HG02870 (cell line): Measurements from ENCODE around the gene LGMN.
"Not testable (repeated sequence)": the region's sequence is repeated elsewhere in the genome, so short reads cannot be mapped to it uniquely, and the experiment has no call there.

Experiments used
- ATAC-seq: cut with Tn5 transposase; IDR thresholded peaks from one replicate; pipeline ENCODE4 v1.9.1; 2021; ENCODE audit warnings: mild to moderate bottlenecking, moderate library complexity; ENCODE audit not compliant: unreplicated experiment

LGMN gene

GRCh38 chr14:92763666-92764631 lies 15.5 kb upstream of the LGMN start:
- not testable (repeated sequence) for ATAC-seq

DNA sequence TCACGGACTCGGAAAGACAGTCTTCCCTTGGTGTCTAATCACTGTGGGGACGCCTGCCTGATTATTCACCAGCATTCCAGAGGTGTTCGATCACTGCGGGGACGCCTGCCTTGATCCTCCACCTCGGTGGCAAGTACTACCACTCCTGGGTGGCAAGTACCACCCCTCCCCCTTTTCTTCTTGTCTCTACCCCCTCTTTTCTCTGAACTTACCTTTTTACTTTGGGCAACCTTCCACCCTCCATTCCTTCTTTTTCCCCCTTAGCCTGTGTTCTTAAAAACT lies 12.0 kb upstream of the LGMN start:
- no peak for ATAC-seq

DNA sequence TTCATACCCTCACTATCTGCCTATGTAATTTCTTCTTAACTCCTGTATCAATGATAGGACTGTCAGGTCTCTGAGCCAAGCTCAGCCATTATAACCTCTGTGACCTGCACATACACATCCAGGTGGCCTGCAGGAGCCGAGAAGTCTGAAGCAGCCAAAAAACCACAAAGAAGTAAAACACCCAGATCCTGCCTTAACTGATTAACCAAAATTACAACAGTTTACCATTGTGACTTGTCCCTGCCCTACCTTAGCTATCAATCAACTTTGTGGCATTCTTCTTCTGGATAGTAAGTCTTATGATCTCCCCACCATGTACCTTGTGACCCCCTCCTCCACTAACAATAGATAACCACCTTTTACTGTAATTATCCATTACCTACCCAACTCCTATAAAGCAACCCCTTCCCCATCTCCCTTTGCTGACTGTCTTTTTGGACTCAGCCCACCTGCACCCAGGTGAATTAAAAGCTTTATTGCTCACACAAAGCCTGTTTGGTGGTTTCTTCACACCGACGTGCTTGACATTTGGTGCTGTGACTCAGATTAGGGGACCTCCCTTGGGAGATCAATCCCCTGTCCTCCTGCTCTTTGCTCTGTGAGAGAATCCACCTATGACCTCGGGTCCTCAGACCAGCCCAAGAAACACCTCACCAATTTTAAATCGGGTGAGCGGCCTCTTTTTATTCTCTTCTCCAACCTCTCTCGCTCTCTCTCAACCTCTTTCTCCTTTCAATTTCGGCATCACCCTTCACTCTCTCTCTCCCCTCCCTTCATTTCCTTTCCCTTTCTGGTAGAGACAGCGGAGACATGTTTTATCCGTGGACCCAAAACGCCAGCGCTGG lies 11.5 kb upstream of the LGMN start:
- no peak for ATAC-seq

DNA sequence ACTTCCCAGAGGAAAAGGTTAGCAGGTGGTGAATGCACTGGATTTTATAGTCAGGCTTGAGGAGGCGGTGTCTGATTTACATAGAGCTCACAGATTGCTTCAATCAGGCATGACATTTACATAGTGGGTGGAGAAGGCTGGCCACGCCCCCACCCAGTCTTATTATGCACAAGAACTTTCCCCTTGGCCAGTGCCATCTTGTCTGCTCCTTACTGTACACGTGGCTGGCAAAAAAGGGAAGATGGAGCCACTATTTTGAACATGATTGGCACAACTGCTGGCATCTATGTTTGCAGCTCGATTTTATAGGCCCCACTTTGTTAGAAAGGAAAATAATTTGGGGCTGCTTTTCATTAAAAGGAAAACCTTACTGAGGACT lies 10.9 kb upstream of the LGMN start:
- ATAC-seq: no peak

DNA sequence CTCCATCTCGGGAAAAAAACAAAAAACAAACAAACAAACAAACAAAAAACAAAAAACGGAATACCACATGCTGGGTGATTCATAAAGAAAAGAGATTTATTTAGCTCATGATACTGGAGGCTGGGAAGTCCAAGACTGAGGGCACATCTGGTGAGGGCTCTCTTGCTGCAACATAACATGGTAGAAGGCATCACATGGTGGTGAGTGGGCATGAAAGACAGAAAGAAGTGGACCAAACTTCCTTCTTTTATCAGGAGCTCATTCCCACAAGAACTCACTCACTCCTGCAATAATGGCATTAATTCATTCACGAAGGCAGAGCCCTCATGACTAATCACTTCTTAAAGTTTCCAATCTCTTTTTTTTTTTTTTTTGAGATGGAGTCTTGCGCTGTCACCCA lies 8.0 kb upstream of the LGMN start:
- no peak for ATAC-seq

GRCh38 chr14:92755495-92755894 lies 7.1 kb upstream of the LGMN start:
- ATAC-seq: no peak

DNA sequence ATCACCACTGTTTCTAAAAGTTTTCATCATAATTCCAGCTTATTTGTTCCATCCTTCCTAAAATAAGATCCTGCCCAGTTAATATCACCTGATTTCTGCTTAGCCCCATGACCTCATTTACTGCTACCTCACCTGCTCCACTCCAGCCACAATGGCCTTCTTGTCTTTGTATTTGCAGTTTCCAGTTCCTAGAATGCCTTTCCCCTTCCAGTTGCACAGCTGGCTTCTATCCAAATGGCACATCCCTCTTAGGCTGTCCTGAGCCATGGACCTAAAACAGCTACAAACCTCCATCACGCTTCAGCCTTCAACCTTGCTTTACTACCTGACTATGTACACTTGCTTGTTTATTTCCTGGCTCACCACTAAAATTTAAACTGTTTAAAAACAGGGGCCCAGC lies 6.5 kb upstream of the LGMN start:
- no peak for ATAC-seq

DNA sequence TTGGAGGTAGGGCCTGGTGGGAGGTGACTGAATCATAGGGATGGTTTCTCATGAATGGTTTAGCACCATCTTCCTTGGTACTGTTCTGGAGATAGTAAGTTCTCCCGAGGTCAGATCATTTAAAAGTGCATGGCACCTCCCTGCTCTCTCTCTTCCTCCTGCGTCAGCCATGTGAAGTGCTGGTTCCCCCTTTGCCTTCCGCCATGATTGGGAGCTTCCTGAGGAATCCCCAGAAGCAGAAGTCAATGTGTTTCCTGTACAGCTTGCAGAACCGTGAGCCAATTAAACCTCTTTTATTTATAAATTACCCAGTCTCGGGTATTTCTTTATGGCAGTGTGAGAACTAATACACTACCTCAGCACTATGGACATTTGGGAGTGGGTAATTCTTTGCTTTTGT lies 4.8 kb upstream of the LGMN start:
- ATAC-seq: no peak

DNA sequence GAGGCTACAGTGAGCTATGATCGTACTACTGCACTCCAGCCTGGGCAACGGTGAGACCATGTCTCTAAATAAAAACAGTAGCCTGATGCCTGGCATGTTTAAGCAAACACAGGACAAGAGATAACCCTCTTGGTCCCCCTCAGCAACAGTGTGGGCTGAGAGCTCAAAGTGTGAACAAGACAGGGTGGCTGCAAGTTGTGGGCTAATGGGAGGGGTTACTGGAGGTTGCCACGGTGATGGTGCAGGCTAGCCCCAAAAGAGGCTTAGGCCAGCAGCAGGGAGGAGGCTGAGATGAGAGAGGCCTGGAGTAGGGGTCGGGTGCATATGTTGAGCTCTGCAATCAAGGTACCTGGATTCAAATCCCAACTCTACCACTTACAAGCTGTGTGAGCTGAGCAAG lies 3.4 kb upstream of the LGMN start:
- ATAC-seq: no peak

GRCh38 chr14:92750994-92751400 lies 2.6 kb upstream of the LGMN start:
- ATAC-seq: peak; percentile 31

DNA sequence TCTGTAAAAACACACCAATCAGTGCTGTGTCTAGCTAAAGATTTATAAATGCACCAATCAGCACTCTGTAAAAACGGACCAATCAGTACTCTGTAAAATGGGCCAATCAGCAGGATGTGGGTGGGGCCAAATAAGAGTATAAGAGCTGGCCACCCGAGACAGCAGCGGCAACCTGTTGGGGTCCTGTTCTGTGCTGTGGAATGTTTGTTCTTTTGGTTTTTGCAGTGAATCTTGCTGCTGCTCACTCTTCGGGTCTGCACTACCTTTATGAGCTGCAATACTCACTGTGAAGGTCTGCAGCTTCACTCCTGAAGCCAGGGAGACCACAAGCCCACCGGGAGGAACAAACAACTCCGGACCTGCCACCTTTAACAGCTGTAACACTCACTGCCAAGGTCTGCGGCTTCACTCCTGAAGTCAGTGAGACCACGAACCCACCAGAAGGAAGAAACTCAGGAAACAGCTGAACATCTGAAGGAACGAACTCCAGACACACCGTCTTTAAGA lies 1.8 kb upstream of the LGMN start:
- not testable (repeated sequence) for ATAC-seq

DNA sequence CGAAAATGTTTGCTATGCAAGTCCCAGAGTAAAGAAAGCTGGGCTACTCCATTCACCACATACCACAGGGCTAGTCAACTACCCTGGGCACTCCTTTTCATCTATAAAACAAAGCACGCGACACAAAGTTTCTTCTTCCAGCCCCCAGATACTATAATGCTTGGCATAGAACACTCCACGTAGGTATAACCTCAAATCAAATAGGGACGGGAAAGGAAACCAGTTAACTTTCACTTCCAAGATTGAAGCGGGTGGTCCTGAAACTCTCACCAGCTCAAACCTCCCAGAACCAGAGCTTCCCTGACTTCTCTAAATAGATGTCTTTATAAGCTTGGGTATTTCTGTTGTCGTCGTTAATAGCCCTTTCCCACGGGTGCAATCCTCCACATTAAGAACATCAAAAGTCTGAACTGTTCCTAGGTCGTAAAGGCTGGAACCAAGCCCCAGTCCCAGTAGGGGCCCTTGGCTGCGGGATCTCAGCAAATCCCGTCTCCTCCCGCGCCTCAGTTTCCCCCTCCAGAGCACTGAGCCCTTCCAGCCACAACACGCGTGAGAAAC lies 647 bp downstream of the LGMN start:
- peak; percentile 5 for ATAC-seq

- no peak for ATAC-seq
These were observed 4.2 kb downstream of the LGMN start for GRCh38 chr14:92744198-92744597.

GRCh38 chr14:92740440-92740839 lies 8.0 kb downstream of the LGMN start:
- no peak for ATAC-seq

- ATAC-seq: no peak
These were observed 10.7 kb downstream of the LGMN start for GRCh38 chr14:92737619-92738188.

DNA sequence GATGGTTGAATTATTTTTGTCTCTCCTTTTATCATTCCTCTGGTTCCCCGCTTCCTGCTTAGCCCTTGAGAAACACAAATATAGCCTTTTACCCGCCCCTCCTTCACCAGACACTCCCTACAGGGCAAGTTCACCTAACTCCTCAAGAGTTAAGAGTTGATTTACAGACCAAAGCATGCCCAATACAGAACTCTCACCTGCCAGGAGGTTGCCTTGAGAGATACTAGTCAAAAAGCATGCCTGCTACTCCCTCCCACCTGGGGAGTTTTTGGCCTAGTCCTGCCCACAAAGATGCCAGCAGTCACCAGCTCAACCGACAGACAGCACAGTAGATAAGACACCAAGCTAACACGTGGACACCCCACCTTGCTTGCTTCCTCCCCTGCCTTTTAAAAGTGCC lies 11.2 kb downstream of the LGMN start:
- no peak for ATAC-seq

DNA sequence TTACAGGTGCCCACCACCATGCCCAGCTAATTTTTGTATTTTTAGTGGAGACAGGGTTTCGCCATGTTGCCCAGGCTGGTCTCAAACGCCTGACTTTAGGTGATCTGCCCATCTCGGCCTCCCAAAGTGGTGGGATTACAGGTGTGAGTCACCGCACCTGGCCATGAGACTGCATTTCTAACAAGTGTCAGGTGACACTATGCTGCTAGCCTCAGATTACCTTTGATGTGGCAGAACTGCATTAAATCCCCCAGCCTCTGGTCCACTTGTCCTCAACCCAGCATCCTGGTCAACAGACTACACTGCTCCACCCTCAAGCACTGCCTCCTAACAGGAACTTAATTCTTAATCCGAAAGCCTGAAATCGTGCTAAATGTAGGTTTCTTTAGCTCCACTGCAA lies 13.1 kb downstream of the LGMN start:
- no peak for ATAC-seq

- no peak for ATAC-seq
These were observed 13.8 kb downstream of the LGMN start for GRCh38 chr14:92734618-92735017.

DNA sequence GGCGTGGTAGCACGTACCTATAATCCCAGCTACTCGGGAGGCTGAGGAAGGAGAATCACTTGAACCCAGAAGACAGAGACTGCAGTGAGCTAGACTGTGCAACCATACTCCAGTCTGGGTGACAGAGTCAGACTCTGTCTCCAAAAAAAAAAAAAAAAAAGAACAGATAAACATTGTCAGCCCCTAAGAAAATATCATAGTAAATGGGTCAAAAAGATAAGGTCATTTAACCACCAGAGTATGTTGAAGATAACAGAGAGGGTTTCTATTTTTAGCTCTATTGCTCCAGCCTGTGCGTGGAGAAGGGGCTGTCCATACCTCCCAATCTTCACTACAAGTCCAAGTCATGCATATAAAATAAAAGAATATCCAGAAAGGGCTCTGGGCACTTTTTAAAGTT lies 15.4 kb downstream of the LGMN start:
- ATAC-seq: no peak

DNA sequence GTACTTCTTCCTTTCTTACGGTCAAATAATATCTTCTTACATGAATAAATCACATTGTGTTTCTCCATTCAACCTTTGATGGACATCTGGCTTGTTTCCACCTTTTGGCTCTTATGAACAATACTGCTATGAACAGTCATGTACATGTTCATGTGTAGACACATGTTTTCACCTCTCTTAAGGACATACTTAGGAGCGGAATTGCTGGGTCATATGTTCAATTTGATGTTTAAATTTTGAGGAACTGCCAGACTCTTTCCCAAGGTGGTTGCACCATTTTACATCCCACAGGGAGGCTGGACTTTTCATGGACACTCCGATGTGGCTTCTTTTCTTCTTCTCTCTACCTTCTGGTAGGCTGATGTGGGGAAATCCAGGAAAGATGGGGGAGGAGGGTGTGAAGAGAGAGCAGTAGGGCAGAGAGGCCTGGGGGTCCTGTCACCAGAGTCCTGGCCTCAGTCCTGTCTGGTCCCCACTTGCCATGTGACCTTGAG lies 16.8 kb downstream of the LGMN start:
- ATAC-seq: no peak
